Parathyroid adenoma (tissue), 2 donors: ENCODE data around the gene CFB.

ENCODE experiments used
- H2AFZ ChIP-seq: fragments of 300-600 bp; sonication (generic); one replicate; pipeline ENCODE4 v1.7.0; 2017; ENCODE audit warnings: antibody characterized with exemption, mild to moderate bottlenecking
- H3K27ac ChIP-seq: fragments of 300-600 bp; sonication (generic); one replicate; pipeline ENCODE4 v1.7.0; 2017
- H3K27me3 ChIP-seq: fragments of 300-600 bp; sonication (generic); one replicate; pipeline ENCODE4 v1.7.0; 2017; ENCODE audit warnings: low read length; ENCODE audit not compliant: control insufficient read depth, insufficient read depth
- H3K36me3 ChIP-seq: fragments of 300-600 bp; sonication (generic); one replicate; pipeline ENCODE4 v1.7.0; 2017; ENCODE audit warnings: low read length; ENCODE audit not compliant: control insufficient read depth, insufficient read depth
- H3K4me1 ChIP-seq: fragments of 300-600 bp; sonication (generic); one replicate; pipeline ENCODE4 v1.7.0; 2017; ENCODE audit warnings: control low read depth
- H3K4me2 ChIP-seq: fragments of 300-600 bp; sonication (generic); one replicate; pipeline ENCODE4 v1.7.0; 2017; ENCODE audit warnings: low read length
- H3K4me3 ChIP-seq: fragments of 300-600 bp; sonication (generic); one replicate; pipeline ENCODE4 v1.7.0; 2017; ENCODE audit warnings: low read depth, low read length
- H3K79me2 ChIP-seq: fragments of 300-600 bp; sonication (generic); one replicate; pipeline ENCODE4 v1.7.0; 2017; ENCODE audit warnings: control low read depth
- H3K9ac ChIP-seq: fragments of 300-600 bp; sonication (generic); one replicate; pipeline ENCODE4 v1.7.0; 2017; ENCODE audit warnings: mild to moderate bottlenecking
- H3K9me3 ChIP-seq: fragments of 300-600 bp; sonication (generic); one replicate; pipeline ENCODE4 v1.7.0; 2017; ENCODE audit warnings: low read length; ENCODE audit not compliant: control insufficient read depth
- TF ChIP-seq, protein P1 (sequence below): fragments of 300-600 bp; sonication (generic); IDR thresholded peaks from one replicate; pipeline ENCODE4 v1.7.0; 2017; ENCODE audit warnings: antibody characterized with exemption, mild to moderate bottlenecking
- donor health status: primary hyperparathyroidism.

CFB gene

DNA sequence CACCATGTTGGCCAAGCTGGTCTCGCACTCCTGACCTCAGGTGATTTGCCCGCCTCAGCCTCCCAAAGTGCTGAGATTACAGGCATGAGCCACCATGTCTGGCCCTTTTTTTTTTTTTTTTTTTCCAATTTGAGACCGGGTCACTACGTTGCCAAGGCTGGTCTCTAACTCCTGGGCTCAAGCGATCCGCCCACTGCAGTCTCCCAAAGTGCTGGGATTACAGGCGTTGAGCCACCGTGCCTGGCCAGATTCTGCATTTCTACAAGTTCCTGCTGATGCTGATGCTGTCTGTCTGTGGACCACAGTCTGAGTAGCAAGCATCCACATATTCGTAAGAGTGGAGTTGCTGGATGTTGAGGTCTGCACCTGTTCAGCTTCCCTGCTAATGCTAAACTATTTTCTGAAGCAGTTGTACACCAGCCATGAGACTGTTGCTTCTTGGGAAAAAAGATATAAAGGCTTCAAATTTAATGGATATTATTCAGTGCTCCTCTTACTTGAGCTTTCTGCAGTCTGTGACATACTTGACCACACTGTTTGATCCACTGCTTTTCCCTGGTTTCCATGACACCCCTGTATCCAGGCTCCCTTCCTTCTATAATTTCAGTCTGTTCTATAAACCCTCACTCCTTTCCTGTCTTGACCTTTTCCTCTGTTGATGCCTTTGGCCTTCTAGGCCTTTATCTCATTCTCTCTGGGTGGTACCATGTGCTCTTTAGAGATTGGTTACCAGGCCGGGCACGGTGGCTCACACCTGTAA lies 33.9 kb upstream of the CFB start:
- Histone ChIP-seq H3K36me3 (no peaks in the 10 kb centered on the region), H3K9ac (no peak overlapping the region), H3K79me2 (no peaks in the 10 kb centered on the region), H3K27me3 (no peaks in the 10 kb centered on the region), H2AFZ (no peak overlapping the region), H3K27ac (no peak overlapping the region), H3K4me3 (no peak overlapping the region), H3K4me1 (no peaks in the 10 kb centered on the region), H3K4me2 (no peak overlapping the region), H3K9me3 (no peaks in the 10 kb centered on the region)
- TF ChIP-seq, protein P1, sequence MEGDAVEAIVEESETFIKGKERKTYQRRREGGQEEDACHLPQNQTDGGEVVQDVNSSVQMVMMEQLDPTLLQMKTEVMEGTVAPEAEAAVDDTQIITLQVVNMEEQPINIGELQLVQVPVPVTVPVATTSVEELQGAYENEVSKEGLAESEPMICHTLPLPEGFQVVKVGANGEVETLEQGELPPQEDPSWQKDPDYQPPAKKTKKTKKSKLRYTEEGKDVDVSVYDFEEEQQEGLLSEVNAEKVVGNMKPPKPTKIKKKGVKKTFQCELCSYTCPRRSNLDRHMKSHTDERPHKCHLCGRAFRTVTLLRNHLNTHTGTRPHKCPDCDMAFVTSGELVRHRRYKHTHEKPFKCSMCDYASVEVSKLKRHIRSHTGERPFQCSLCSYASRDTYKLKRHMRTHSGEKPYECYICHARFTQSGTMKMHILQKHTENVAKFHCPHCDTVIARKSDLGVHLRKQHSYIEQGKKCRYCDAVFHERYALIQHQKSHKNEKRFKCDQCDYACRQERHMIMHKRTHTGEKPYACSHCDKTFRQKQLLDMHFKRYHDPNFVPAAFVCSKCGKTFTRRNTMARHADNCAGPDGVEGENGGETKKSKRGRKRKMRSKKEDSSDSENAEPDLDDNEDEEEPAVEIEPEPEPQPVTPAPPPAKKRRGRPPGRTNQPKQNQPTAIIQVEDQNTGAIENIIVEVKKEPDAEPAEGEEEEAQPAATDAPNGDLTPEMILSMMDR: no peak

DNA sequence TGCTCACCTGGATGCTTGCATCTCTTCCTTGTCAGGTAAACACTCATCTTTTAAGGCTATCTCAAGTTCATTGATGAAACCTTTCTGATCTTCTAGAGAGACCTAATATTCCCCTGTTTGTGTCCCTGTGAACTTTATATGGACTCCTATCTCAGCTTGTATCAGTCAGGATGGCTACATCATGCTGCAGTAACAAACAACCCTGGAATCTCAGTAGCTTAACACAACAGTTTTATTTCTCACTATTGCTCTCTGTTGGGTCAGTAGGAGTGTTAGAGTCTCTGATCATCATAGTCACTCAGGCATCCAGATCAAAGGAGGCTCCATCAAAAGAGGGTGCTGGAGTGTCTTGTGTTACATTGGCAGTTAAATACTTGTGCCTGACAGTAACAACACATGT lies 30.5 kb upstream of the CFB start:
- H3K4me2 ChIP-seq: no peak overlapping the region
- H3K9ac ChIP-seq: no peak overlapping the region
- no peak overlapping the region for H2AFZ ChIP-seq
- no peak overlapping the region for H3K4me3 ChIP-seq
- H3K79me2 ChIP-seq: no peaks in the 10 kb centered on the region
- no peaks in the 10 kb centered on the region for H3K27me3 ChIP-seq
- H3K27ac ChIP-seq: no peak overlapping the region
- H3K9me3 ChIP-seq: no peaks in the 10 kb centered on the region
- H3K36me3 ChIP-seq: no peaks in the 10 kb centered on the region
- TF ChIP-seq, protein P1: no peak
- H3K4me1 ChIP-seq: no peaks in the 10 kb centered on the region

- TF ChIP-seq, protein P1: no peak
- H3K9ac ChIP-seq: no peak overlapping the region
- no peak overlapping the region for H3K4me3 ChIP-seq
- H3K4me2 ChIP-seq: no peak overlapping the region
- H2AFZ ChIP-seq: no peak overlapping the region
- no peaks in the 10 kb centered on the region for H3K79me2 ChIP-seq
- H3K36me3 ChIP-seq: no peaks in the 10 kb centered on the region
- no peaks in the 10 kb centered on the region for H3K27me3 ChIP-seq
- no peak overlapping the region for H3K27ac ChIP-seq
- H3K9me3 ChIP-seq: no peaks in the 10 kb centered on the region
- no peaks in the 10 kb centered on the region for H3K4me1 ChIP-seq
Observed at GRCh38 chr6:31915756-31916155, 30.1 kb upstream of the CFB start.

GRCh38 chr6:31918069-31918720 lies 27.7 kb upstream of the CFB start:
- Histone ChIP-seq H3K9me3 (no peaks in the 10 kb centered on the region), H3K36me3 (no peaks in the 10 kb centered on the region), H3K4me3 (no peak overlapping the region), H3K79me2 (no peaks in the 10 kb centered on the region), H3K9ac (no peak overlapping the region), H3K27ac (no peak overlapping the region), H3K4me1 (no peaks in the 10 kb centered on the region), H3K27me3 (no peaks in the 10 kb centered on the region), H3K4me2 (no peak overlapping the region), H2AFZ (no peak overlapping the region)
- TF ChIP-seq, protein P1: no peak
